WTC11 (cell line): Measurements from ENCODE around the gene EML4. TPM values are rescaled to one million over a fixed set of nuclear protein-coding genes. Genes with fewer than 3 reads are reported as not detected.

Experiments
- ATAC-seq: fragments of 200-7000 bp; cut with Tn5 transposase; 2 replicates; pipeline ENCODE4 v1.10.0; 2021; ENCODE audit warnings: mild to moderate bottlenecking, moderate library complexity
- CTCF ChIA-PET: fragments of 300-600 bp; sonication (Branson Sonifier 250); formaldehyde crosslinking; loops from one replicate; lab custom pipeline; 2021; ENCODE audit warnings: antibody characterized with exemption; lab: Charles Lee
- POLR2A ChIA-PET: fragments of 350-600 bp; sonication (Branson Sonifier 250); formaldehyde crosslinking; loops from one replicate; lab custom pipeline; 2021; ENCODE audit warnings: antibody characterized with exemption; lab: Charles Lee
- DNase-seq: peaks from one replicate; pipeline ENCODE4 v3.0.0; 2021; ENCODE audit warnings: low spot score
- H3K27ac Mint-ChIP-seq: 2 replicates; pipeline ENCODE4 v1.8.0; 2021; ENCODE audit warnings: mixed read lengths
- H3K27me3 Mint-ChIP-seq: 2 replicates; pipeline ENCODE4 v1.8.0; 2021; ENCODE audit warnings: low read depth, mild to moderate bottlenecking, moderate library complexity, mixed read lengths
- H3K36me3 Mint-ChIP-seq: 2 replicates; pipeline ENCODE4 v1.8.0; 2021; ENCODE audit warnings: mixed read lengths
- H3K4me1 Mint-ChIP-seq: 2 replicates; pipeline ENCODE4 v1.8.0; 2022; ENCODE audit warnings: mixed read lengths
- H3K4me3 Mint-ChIP-seq: 2 replicates; pipeline ENCODE4 v1.8.0; 2021; ENCODE audit warnings: mild to moderate bottlenecking, moderate library complexity, mixed read lengths
- H3K9me3 Mint-ChIP-seq: 2 replicates; pipeline ENCODE4 v1.8.0; 2021; ENCODE audit warnings: mixed read lengths
- CBFB ChIP-seq: sonication (generic); formaldehyde crosslinking; IDR thresholded peaks from 2 replicates; pipeline ENCODE4 v1.8.1; 2022; ENCODE audit warnings: mild to moderate bottlenecking, low read depth, missing genetic modification reagents
- CDX4 ChIP-seq: fragments of 250-450 bp; sonication (Bioruptor Pico); IDR thresholded peaks from 2 replicates; pipeline ENCODE4 v1.9.0; 2021; ENCODE audit warnings: moderate library complexity, mild to moderate bottlenecking, inconsistent platforms, borderline replicate concordance
- CREB1 ChIP-seq: sonication (generic); formaldehyde crosslinking; IDR thresholded peaks from 2 replicates; pipeline ENCODE4 v1.8.0; 2023; ENCODE audit warnings: mild to moderate bottlenecking, missing genetic modification reagents
- E2F4 ChIP-seq: sonication (generic); formaldehyde crosslinking; IDR thresholded peaks from 2 replicates; pipeline ENCODE4 v1.8.1; 2022; ENCODE audit warnings: low read depth, mild to moderate bottlenecking, moderate library complexity, missing genetic modification reagents, borderline replicate concordance
- HMGA2 ChIP-seq: fragments of 250-450 bp; sonication (Bioruptor Pico); IDR thresholded peaks from 2 replicates; pipeline ENCODE4 v1.4.0; 2021; ENCODE audit warnings: mild to moderate bottlenecking, moderate library complexity
- HMGXB4 ChIP-seq: sonication (generic); formaldehyde crosslinking; IDR thresholded peaks from 2 replicates; pipeline ENCODE4 v1.8.1; 2023; ENCODE audit warnings: mild to moderate bottlenecking, moderate library complexity, missing genetic modification reagents
- KAT7 ChIP-seq: sonication (generic); formaldehyde crosslinking; IDR thresholded peaks from 2 replicates; pipeline ENCODE4 v1.8.1; 2023; ENCODE audit warnings: missing genetic modification reagents, mild to moderate bottlenecking, borderline replicate concordance
- MAX ChIP-seq: sonication (generic); formaldehyde crosslinking; IDR thresholded peaks from 2 replicates; pipeline ENCODE4 v1.8.0; 2022; ENCODE audit warnings: mild to moderate bottlenecking, missing genetic modification reagents
- NFE2L1 ChIP-seq: sonication (generic); formaldehyde crosslinking; IDR thresholded peaks from 2 replicates; pipeline ENCODE4 v1.8.1; 2023; ENCODE audit warnings: missing genetic modification reagents
- NR1H2 ChIP-seq: sonication (generic); formaldehyde crosslinking; IDR thresholded peaks from 2 replicates; pipeline ENCODE4 v1.9.0; 2021; ENCODE audit warnings: mild to moderate bottlenecking, moderate library complexity, missing genetic modification reagents
- PRDM15 ChIP-seq: sonication (generic); formaldehyde crosslinking; IDR thresholded peaks from 2 replicates; pipeline ENCODE4 v1.8.0; 2022; ENCODE audit warnings: missing genetic modification reagents
- PRRX2 ChIP-seq: fragments of 250-450 bp; sonication (Bioruptor Pico); IDR thresholded peaks from 2 replicates; pipeline ENCODE4 v1.8.0; 2021; ENCODE audit warnings: mild to moderate bottlenecking
- RELA ChIP-seq: sonication (generic); formaldehyde crosslinking; IDR thresholded peaks from 2 replicates; pipeline ENCODE4 v1.8.1; 2022; ENCODE audit warnings: missing genetic modification reagents, mild to moderate bottlenecking, borderline replicate concordance
- RORB ChIP-seq: fragments of 250-450 bp; sonication (Bioruptor Pico); IDR thresholded peaks from 2 replicates; pipeline ENCODE4 v1.9.0; 2021; ENCODE audit warnings: mild to moderate bottlenecking
- SMAD4 ChIP-seq: sonication (generic); formaldehyde crosslinking; IDR thresholded peaks from 2 replicates; pipeline ENCODE4 v1.8.0; 2022; ENCODE audit warnings: mild to moderate bottlenecking, missing genetic modification reagents
- TEAD4 ChIP-seq: sonication (generic); formaldehyde crosslinking; IDR thresholded peaks from 2 replicates; pipeline ENCODE4 v1.8.0; 2022; ENCODE audit warnings: mild to moderate bottlenecking, missing genetic modification reagents
- ZBTB21 ChIP-seq: sonication (generic); formaldehyde crosslinking; IDR thresholded peaks from 2 replicates; pipeline ENCODE4 v1.8.1; 2023; ENCODE audit warnings: mild to moderate bottlenecking, missing genetic modification reagents, borderline replicate concordance
- ZNF121 ChIP-seq: sonication (generic); formaldehyde crosslinking; IDR thresholded peaks from 2 replicates; pipeline ENCODE4 v1.8.0; 2023; ENCODE audit warnings: missing genetic modification reagents
- ZNF263 ChIP-seq: sonication (generic); formaldehyde crosslinking; IDR thresholded peaks from 2 replicates; pipeline ENCODE4 v1.8.1; 2022; ENCODE audit warnings: low read depth, mild to moderate bottlenecking, moderate library complexity, missing genetic modification reagents
- ZNF317 ChIP-seq: sonication (generic); formaldehyde crosslinking; IDR thresholded peaks from 2 replicates; pipeline ENCODE4 v1.8.1; 2023; ENCODE audit warnings: low read depth, mild to moderate bottlenecking, moderate library complexity, missing genetic modification reagents, borderline replicate concordance
- total RNA-seq: library from RNA; stranded (reverse); gene quantifications from 3 replicates; pipeline ENCODE4 v1.2.3, GENCODE V29; 2021

EML4 gene
- total RNA-seq, 1 experiment from 2014 or later = 89.9 TPM

GRCh38 chr2:42224422-42225067, 55.4 kb downstream of the EML4 start (continued):
- TF ChIP-seq SMAD4 (CRISPR knock-in tag) = no peak
- TF ChIP-seq, all 79 proteins: peak for 0

- no peak for TF ChIP-seq RELA (CRISPR knock-in tag)
- no peak for TF ChIP-seq NFE2L1 (CRISPR knock-in tag)
- ATAC-seq = no peak
- ChIA-PET POLR2A (no interaction called here), CTCF (no interaction called here)
- Mint-ChIP-seq H3K27me3 (no peaks in the 10 kb centered on the region), H3K4me1 (peaks cover 20% of the 10 kb centered on the region), H3K27ac (no peak overlapping the region), H3K9me3 (no peaks in the 10 kb centered on the region), H3K4me3 (no peak overlapping the region), H3K36me3 (no peaks in the 10 kb centered on the region)
- no peak for DNase-seq
Observed at GRCh38 chr2:42225573-42225972, 56.4 kb downstream of the EML4 start.

GRCh38 chr2:42227491-42227890, 58.3 kb downstream of the EML4 start:
- CTCF ChIA-PET = interaction anchor here (0.7 to 1.5 kb wide), 3 partner anchors 132 to 525 kb away, joined by 3 to 4 read pairs (median 4); no protein-coding TSS in a partner anchor
- Mint-ChIP-seq H3K27ac (no peak overlapping the region), H3K9me3 (no peaks in the 10 kb centered on the region), H3K4me3 (no peak overlapping the region), H3K36me3 (no peaks in the 10 kb centered on the region), H3K4me1 (peaks cover 26% of the 10 kb centered on the region), H3K27me3 (no peaks in the 10 kb centered on the region)
- ATAC-seq (no peak), DNase-seq (no peak)
- POLR2A ChIA-PET = interaction anchor here (0.7 kb wide), 1 partner anchor 62 kb away, joined by 4 read pairs; no protein-coding TSS in a partner anchor
- TF ChIP-seq CBFB (CRISPR knock-in tag) (no peak), NR1H2 (no peak), ZNF121 (CRISPR knock-in tag) (no peak), RORB (no peak)

- no peaks in the 10 kb centered on the region for H3K27me3 Mint-ChIP-seq
Observed at GRCh38 chr2:42228101-42228500, 58.9 kb downstream of the EML4 start.

GRCh38 chr2:42229949-42230348, 60.8 kb downstream of the EML4 start:
- Mint-ChIP-seq H3K27ac (no peak overlapping the region), H3K36me3 (no peaks in the 10 kb centered on the region), H3K9me3 (no peaks in the 10 kb centered on the region), H3K4me1 (peaks cover 15% of the 10 kb centered on the region)
- no peak for ATAC-seq
- CTCF ChIA-PET = interaction anchor here (1.4 kb wide), 1 partner anchor 360 kb away, joined by 4 read pairs; no protein-coding TSS in a partner anchor
- DNase-seq = no peak
- no peak for TF ChIP-seq HMGXB4 (CRISPR knock-in tag)
- TF ChIP-seq ZNF263 (CRISPR knock-in tag) = no peak
- no peak for TF ChIP-seq PRDM15 (CRISPR knock-in tag)
- no peak for TF ChIP-seq E2F4 (CRISPR knock-in tag)
- no peak for TF ChIP-seq CREB1 (CRISPR knock-in tag)
- TF ChIP-seq KAT7 = no peak
- no peak for TF ChIP-seq HMGA2 (CRISPR knock-in tag)
- TF ChIP-seq PRRX2 (CRISPR knock-in tag) = no peak
- no peak for TF ChIP-seq TEAD4 (CRISPR knock-in tag)
- TF ChIP-seq ZNF317 (CRISPR knock-in tag) = no peak
- TF ChIP-seq, all 79 proteins: peak for 0
- POLR2A ChIA-PET = no interaction called here
- no peak overlapping the region for H3K4me3 Mint-ChIP-seq
- no peaks in the 10 kb centered on the region for H3K27me3 Mint-ChIP-seq

More at GRCh38 chr2:42228101-42228500, 58.9 kb downstream of the EML4 start:
- DNase-seq = no peak
- POLR2A ChIA-PET = no interaction called here
- TF ChIP-seq CDX4 (CRISPR knock-in tag) = no peak
- no peak for TF ChIP-seq MAX (CRISPR knock-in tag)
- TF ChIP-seq ZBTB21 (CRISPR knock-in tag) = no peak
- TF ChIP-seq, all 79 proteins: peak for 0
- ATAC-seq = no peak
- Mint-ChIP-seq H3K36me3 (no peaks in the 10 kb centered on the region), H3K4me3 (no peak overlapping the region), H3K4me1 (peaks cover 25% of the 10 kb centered on the region), H3K9me3 (no peaks in the 10 kb centered on the region), H3K27ac (no peak overlapping the region)
- CTCF ChIA-PET = interaction anchor here (0.5 to 1.5 kb wide), 3 partner anchors 133 to 264 kb away, joined by 3 to 4 read pairs (median 4); no protein-coding TSS in a partner anchor
